Measurements from ENCODE around the gene PRKAA1. TPM values are rescaled to one million over a fixed set of nuclear protein-coding genes. Genes with fewer than 3 reads are reported as not detected.
A peak's percentile ranks its signal among the peaks of the same experiment; 100 is the strongest.

PRKAA1 gene
- polyA plus RNA-seq, 1 of the 3 experiments (the other 2 are of a cell fraction) = 23.2 TPM

- Histone ChIP-seq H2AFZ (ENCODE audit: low read depth) (no peak overlapping the region), H3K4me1 (ENCODE audit: control insufficient read depth in 1 of 2, insufficient read depth in 2 of 2, low read depth in 1 of 2, low read length in 1 of 2) (peaks cover 0 to 4% of the 10 kb centered on the region in 2 experiments; a peak in 2 of 4 replicates), H3K79me2 (ENCODE audit: insufficient read depth) (peaks cover 14% of the 10 kb centered on the region), H3K9me2 (no peaks in the 10 kb centered on the region), H3F3A (replicated peaks; ENCODE audit: insufficient read depth) (peaks cover 21% of the 10 kb centered on the region), H4K20me1 (ENCODE audit: insufficient read depth) (peaks cover 2% of the 10 kb centered on the region), H3K4me2 (no peak overlapping the region), H3K4me3 (ENCODE audit: low read depth in 2 of 2, low read length in 1 of 2) (no peak overlapping the region), H3K27me3 (ENCODE audit: insufficient read depth) (no peaks in the 10 kb centered on the region), H3K27ac (ENCODE audit: low read depth in 2 of 2, low read length in 1 of 2) (no peak overlapping the region), H3K9me3 (no peaks in the 10 kb centered on the region), H3K9ac (no peak overlapping the region), H3K36me3 (replicated peaks in 1 of 2; ENCODE audit: control insufficient read depth in 1 of 2, insufficient read depth in 2 of 2, low read length in 1 of 2) (no peaks in the 10 kb centered on the region)
- CTCF ChIA-PET = interaction anchor here (0.5 to 1.1 kb wide), 2 partner anchors 14 to 46 kb away, joined by 3 to 4 read pairs; partner anchors contain the start of gene TTC33
- TF ChIP-seq EP300 (IDR thresholded peaks at IDR 0.05; ENCODE audit: borderline replicate concordance in 1 of 2, low read depth in 1 of 2, low read length in 1 of 2) = no peak
- TF ChIP-seq RXRA (IDR thresholded peaks at IDR 0.05; ENCODE audit: borderline replicate concordance, low read depth) = no peak
- TF ChIP-seq RCOR1 (IDR thresholded peaks at IDR 0.05; ENCODE audit: low read length) = no peak
- no peak for TF ChIP-seq JUND (IDR thresholded peaks at IDR 0.05)
- TF ChIP-seq USF2 (IDR thresholded peaks at IDR 0.05; ENCODE audit: borderline replicate concordance, low read depth, low read length) = no peak
- TF ChIP-seq ELF1 (IDR thresholded peaks at IDR 0.05) = no peak
- TF ChIP-seq RAD21 (IDR thresholded peaks at IDR 0.05; ENCODE audit: low read length) = no peak
- TF ChIP-seq NFIC (IDR thresholded peaks at IDR 0.05; ENCODE audit: borderline replicate concordance) = no peak
- no peak for TF ChIP-seq GABPA (IDR thresholded peaks at IDR 0.05; ENCODE audit: low read depth)
- TF ChIP-seq POLR2AphosphoS5 (IDR thresholded peaks at IDR 0.05; ENCODE audit: low read depth, low read length) = no peak
- no peak for TF ChIP-seq FOSL2 (IDR thresholded peaks at IDR 0.05; ENCODE audit: borderline replicate concordance, low read depth)
- TF ChIP-seq, protein P1, sequence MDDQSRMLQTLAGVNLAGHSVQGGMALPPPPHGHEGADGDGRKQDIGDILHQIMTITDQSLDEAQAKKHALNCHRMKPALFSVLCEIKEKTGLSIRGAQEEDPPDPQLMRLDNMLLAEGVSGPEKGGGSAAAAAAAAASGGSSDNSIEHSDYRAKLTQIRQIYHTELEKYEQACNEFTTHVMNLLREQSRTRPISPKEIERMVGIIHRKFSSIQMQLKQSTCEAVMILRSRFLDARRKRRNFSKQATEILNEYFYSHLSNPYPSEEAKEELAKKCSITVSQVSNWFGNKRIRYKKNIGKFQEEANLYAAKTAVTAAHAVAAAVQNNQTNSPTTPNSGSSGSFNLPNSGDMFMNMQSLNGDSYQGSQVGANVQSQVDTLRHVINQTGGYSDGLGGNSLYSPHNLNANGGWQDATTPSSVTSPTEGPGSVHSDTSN (IDR thresholded peaks at IDR 0.05) = no peak
- no peak for DNase-seq
- WGBS (ENCODE audit: low lambda C conversion rate) = 94% methylated on average over 8 of the region's 8 CpGs
- POLR2A ChIA-PET = interaction anchor here (1.2 kb wide), 1 partner anchor 31 kb away, joined by 3 read pairs; no protein-coding TSS in a partner anchor
Measured at GRCh38 chr5:40801771-40802562, 3.8 kb upstream of the PRKAA1 start.

- H3F3A ChIP-seq (replicated peaks; ENCODE audit: insufficient read depth) = peaks cover 22% of the 10 kb centered on the region
- H3K9me3 ChIP-seq = no peaks in the 10 kb centered on the region
- H3K4me2 ChIP-seq = peak overlapping the region; percentile 83
- peaks cover 4 to 11% of the 10 kb centered on the region in 2 experiments; a peak in 2 of 4 replicates for H3K4me1 ChIP-seq (ENCODE audit: control insufficient read depth in 1 of 2, insufficient read depth in 2 of 2, low read depth in 1 of 2, low read length in 1 of 2)
- DNase-seq = no peak
- peak overlapping the region; percentile 90 to 96; a peak in 2 of 4 replicates for H3K27ac ChIP-seq (ENCODE audit: low read depth in 2 of 2, low read length in 1 of 2)
- peaks cover 28% of the 10 kb centered on the region for H4K20me1 ChIP-seq (ENCODE audit: insufficient read depth)
- 16% methylated on average over 1 of the region's 1 CpG for WGBS (ENCODE audit: low lambda C conversion rate)
- H2AFZ ChIP-seq (ENCODE audit: low read depth) = peak overlapping the region; percentile 97; the same call in 1 of the 2 replicates
- peaks cover 41% of the 10 kb centered on the region for H3K79me2 ChIP-seq (ENCODE audit: insufficient read depth)
- H3K36me3 ChIP-seq (replicated peaks in 1 of 2; ENCODE audit: control insufficient read depth in 1 of 2, insufficient read depth in 2 of 2, low read length in 1 of 2) = peaks cover 3 to 5% of the 10 kb centered on the region in 2 experiments
- H3K4me3 ChIP-seq (ENCODE audit: low read depth in 2 of 2, low read length in 1 of 2) = peak overlapping the region; percentile 89 to 93
- H3K9me2 ChIP-seq = no peaks in the 10 kb centered on the region
- H3K9ac ChIP-seq = peak overlapping the region; percentile 89
- TF ChIP-seq CHD2 (IDR thresholded peaks at IDR 0.05; ENCODE audit: low read length, partially characterized antibody) (no peak), USF2 (IDR thresholded peaks at IDR 0.05; ENCODE audit: borderline replicate concordance, low read depth, low read length) (no peak), REST (IDR thresholded peaks at IDR 0.05; ENCODE audit: low read depth, low read length) (no peak), SIN3A (IDR thresholded peaks at IDR 0.05; ENCODE audit: borderline replicate concordance, low read depth, low read length) (no peak), MXI1 (IDR thresholded peaks at IDR 0.05; ENCODE audit: low read depth, low read length) (no peak)
- ChIA-PET CTCF (interaction anchor here (0.6 to 1.1 kb wide), 2 partner anchors 36 to 86 kb away, joined by 3 read pairs; partner anchors contain the start of gene RPL37), POLR2A (interaction anchor here (0.6 to 2.2 kb wide), 4 partner anchors 16 to 36 kb away, joined by 4 to 23 read pairs (median 4); partner anchors contain the start of gene RPL37)
- no peaks in the 10 kb centered on the region for H3K27me3 ChIP-seq (ENCODE audit: insufficient read depth)
Measured at GRCh38 chr5:40799258-40799657, 1.1 kb upstream of the PRKAA1 start.
